WTC11 (cell line): Measurements from ENCODE around the gene NRG3. TPM values are rescaled to one million over a fixed set of nuclear protein-coding genes. Genes with fewer than 3 reads are reported as not detected.

Experiments
- ATAC-seq: fragments of 200-7000 bp; cut with Tn5 transposase; 2 replicates; pipeline ENCODE4 v1.10.0; 2021; ENCODE audit warnings: mild to moderate bottlenecking, moderate library complexity
- CTCF ChIA-PET: fragments of 300-600 bp; sonication (Branson Sonifier 250); formaldehyde crosslinking; loops from one replicate; lab custom pipeline; 2021; ENCODE audit warnings: antibody characterized with exemption; lab: Charles Lee
- POLR2A ChIA-PET: fragments of 350-600 bp; sonication (Branson Sonifier 250); formaldehyde crosslinking; loops from one replicate; lab custom pipeline; 2021; ENCODE audit warnings: antibody characterized with exemption; lab: Charles Lee
- DNase-seq: peaks from one replicate; pipeline ENCODE4 v3.0.0; 2021; ENCODE audit warnings: low spot score
- H3K27ac Mint-ChIP-seq: 2 replicates; pipeline ENCODE4 v1.8.0; 2021; ENCODE audit warnings: mixed read lengths
- H3K27me3 Mint-ChIP-seq: 2 replicates; pipeline ENCODE4 v1.8.0; 2021; ENCODE audit warnings: low read depth, mild to moderate bottlenecking, moderate library complexity, mixed read lengths
- H3K36me3 Mint-ChIP-seq: 2 replicates; pipeline ENCODE4 v1.8.0; 2021; ENCODE audit warnings: mixed read lengths
- H3K4me1 Mint-ChIP-seq: 2 replicates; pipeline ENCODE4 v1.8.0; 2022; ENCODE audit warnings: mixed read lengths
- H3K4me3 Mint-ChIP-seq: 2 replicates; pipeline ENCODE4 v1.8.0; 2021; ENCODE audit warnings: mild to moderate bottlenecking, moderate library complexity, mixed read lengths
- H3K9me3 Mint-ChIP-seq: 2 replicates; pipeline ENCODE4 v1.8.0; 2021; ENCODE audit warnings: mixed read lengths
- ATF1 ChIP-seq: sonication (generic); formaldehyde crosslinking; IDR thresholded peaks from 2 replicates; pipeline ENCODE4 v1.8.1; 2023; ENCODE audit warnings: mild to moderate bottlenecking, moderate library complexity, missing genetic modification reagents
- ATF6 ChIP-seq: sonication (generic); formaldehyde crosslinking; IDR thresholded peaks from 2 replicates; pipeline ENCODE4 v1.8.1; 2023; ENCODE audit warnings: mild to moderate bottlenecking, missing genetic modification reagents
- E2F4 ChIP-seq: sonication (generic); formaldehyde crosslinking; IDR thresholded peaks from 2 replicates; pipeline ENCODE4 v1.8.1; 2022; ENCODE audit warnings: low read depth, mild to moderate bottlenecking, moderate library complexity, missing genetic modification reagents, borderline replicate concordance
- ERG ChIP-seq: fragments of 250-450 bp; sonication (Bioruptor Pico); IDR thresholded peaks from 2 replicates; pipeline ENCODE4 v1.8.0; 2021; ENCODE audit warnings: mild to moderate bottlenecking
- FOXJ3 ChIP-seq: sonication (generic); formaldehyde crosslinking; IDR thresholded peaks from 2 replicates; pipeline ENCODE4 v1.9.0; 2021; ENCODE audit warnings: missing genetic modification reagents, mild to moderate bottlenecking, borderline replicate concordance
- FOXP4 ChIP-seq: sonication (generic); formaldehyde crosslinking; IDR thresholded peaks from 2 replicates; pipeline ENCODE4 v1.8.0; 2022; ENCODE audit warnings: mild to moderate bottlenecking, missing genetic modification reagents
- GABPB1 ChIP-seq: sonication (generic); formaldehyde crosslinking; IDR thresholded peaks from 2 replicates; pipeline ENCODE4 v1.8.1; 2023; ENCODE audit warnings: mild to moderate bottlenecking, missing genetic modification reagents
- KAT7 ChIP-seq: sonication (generic); formaldehyde crosslinking; IDR thresholded peaks from 2 replicates; pipeline ENCODE4 v1.8.1; 2023; ENCODE audit warnings: missing genetic modification reagents, mild to moderate bottlenecking, borderline replicate concordance
- MYBL2 ChIP-seq: sonication (generic); formaldehyde crosslinking; IDR thresholded peaks from 2 replicates; pipeline ENCODE4 v1.8.1; 2023; ENCODE audit warnings: mild to moderate bottlenecking, moderate library complexity, missing genetic modification reagents
- OVOL2 ChIP-seq: fragments of 250-450 bp; sonication (Bioruptor Pico); IDR thresholded peaks from 2 replicates; pipeline ENCODE4 v1.9.0; 2021; ENCODE audit warnings: mild to moderate bottlenecking, borderline replicate concordance
- SMAD4 ChIP-seq: sonication (generic); formaldehyde crosslinking; IDR thresholded peaks from 2 replicates; pipeline ENCODE4 v1.8.0; 2022; ENCODE audit warnings: mild to moderate bottlenecking, missing genetic modification reagents
- TEAD4 ChIP-seq: sonication (generic); formaldehyde crosslinking; IDR thresholded peaks from 2 replicates; pipeline ENCODE4 v1.8.0; 2022; ENCODE audit warnings: mild to moderate bottlenecking, missing genetic modification reagents
- ZNF416 ChIP-seq: fragments of 250-450 bp; sonication (Bioruptor Pico); IDR thresholded peaks from 2 replicates; pipeline ENCODE4 v1.9.0; 2021; ENCODE audit warnings: mild to moderate bottlenecking, inconsistent platforms
- total RNA-seq: library from RNA; stranded (reverse); gene quantifications from 3 replicates; pipeline ENCODE4 v1.2.3, GENCODE V29; 2021
- TF ChIP-seq, protein P1 (sequence below): sonication (generic); formaldehyde crosslinking; IDR thresholded peaks from 2 replicates; pipeline ENCODE4 v1.8.0; 2022; ENCODE audit warnings: mild to moderate bottlenecking, missing genetic modification reagents
- TF ChIP-seq, protein P2 (sequence below): fragments of 250-450 bp; sonication (Bioruptor Pico); IDR thresholded peaks from 2 replicates; pipeline ENCODE4 v1.9.0; 2021; ENCODE audit warnings: mild to moderate bottlenecking
- TF ChIP-seq, protein P3 (sequence below): sonication (generic); formaldehyde crosslinking; IDR thresholded peaks from 2 replicates; pipeline ENCODE4 v1.8.1; 2022; ENCODE audit warnings: mild to moderate bottlenecking, missing genetic modification reagents, moderate library complexity, borderline replicate concordance
- TF ChIP-seq, protein P4 (sequence below): sonication (generic); formaldehyde crosslinking; IDR thresholded peaks from 2 replicates; pipeline ENCODE4 v1.8.1; 2023; ENCODE audit warnings: mild to moderate bottlenecking, missing genetic modification reagents, moderate library complexity
- TF ChIP-seq, protein P5 (sequence below): sonication (generic); formaldehyde crosslinking; IDR thresholded peaks from 2 replicates; pipeline ENCODE4 v1.8.0; 2023; ENCODE audit warnings: mild to moderate bottlenecking, missing genetic modification reagents

NRG3 gene
- total RNA-seq, 1 experiment from 2014 or later = 7.0 TPM

DNA sequence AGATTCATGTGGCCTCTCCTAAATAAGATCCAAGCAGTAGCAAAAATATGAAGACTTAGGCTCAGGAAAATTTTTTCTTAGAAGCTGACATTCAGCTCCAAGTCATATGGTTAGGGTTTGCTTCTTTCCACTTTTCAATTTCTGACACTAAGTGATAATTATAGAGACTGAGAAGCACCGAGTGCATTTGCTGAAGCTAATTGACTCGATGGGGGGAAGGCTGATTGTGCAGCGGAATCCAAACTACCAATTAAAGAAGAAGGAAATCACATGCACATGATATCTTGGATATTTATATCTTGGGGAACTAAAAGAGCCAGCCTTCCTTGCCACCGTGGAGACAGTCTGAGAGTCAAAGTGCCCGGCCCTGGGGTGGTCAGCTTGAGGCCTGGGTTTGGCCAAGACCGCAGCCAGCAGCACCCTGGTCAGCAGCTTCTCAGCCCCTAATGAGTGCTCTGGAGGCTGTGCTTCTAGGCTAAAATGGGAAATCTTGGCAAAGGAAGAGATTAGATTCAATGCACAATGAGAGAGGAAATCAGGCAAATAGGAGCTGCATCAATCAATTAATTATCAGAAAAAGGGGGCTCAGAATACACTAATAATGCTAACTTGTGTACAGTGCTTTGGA, 589.3 kb downstream of the NRG3 start:
- H3K4me1 Mint-ChIP-seq = peaks cover 21% of the 10 kb centered on the region
- H3K36me3 Mint-ChIP-seq = no peaks in the 10 kb centered on the region
- no peak overlapping the region for H3K4me3 Mint-ChIP-seq
- TF ChIP-seq E2F4 (CRISPR knock-in tag) (no peak), ATF6 (CRISPR knock-in tag) (no peak), ZNF416 (CRISPR knock-in tag) (no peak), ERG (no peak)
- CTCF ChIA-PET = no interaction called here
- ATAC-seq (no peak), DNase-seq (no peak)
- no peaks in the 10 kb centered on the region; the same call in 1 of the 2 replicates for H3K27me3 Mint-ChIP-seq
- POLR2A ChIA-PET = no interaction called here
- H3K27ac Mint-ChIP-seq = no peak overlapping the region
- peaks cover 7% of the 10 kb centered on the region for H3K9me3 Mint-ChIP-seq

DNA sequence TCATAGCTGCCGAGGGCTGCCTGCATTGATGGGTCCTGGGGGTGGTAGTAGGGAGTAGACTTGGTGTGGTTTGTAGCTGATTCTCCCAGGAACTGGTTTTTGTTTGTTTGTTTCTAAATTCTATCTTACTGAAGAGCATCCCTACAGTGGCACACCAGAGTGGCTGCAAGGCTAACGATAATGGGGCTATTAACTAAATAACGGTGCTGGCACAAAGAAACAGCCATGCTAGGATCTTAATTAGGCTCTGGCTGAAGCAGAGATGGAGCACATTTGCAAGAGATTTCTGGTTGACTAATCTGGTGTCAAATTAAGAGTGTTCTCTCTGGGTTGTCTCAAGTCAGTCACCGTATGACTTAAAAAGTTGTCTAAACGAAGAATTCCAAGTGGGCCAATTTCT, 590.0 kb downstream of the NRG3 start:
- H3K4me1 Mint-ChIP-seq = peaks cover 23% of the 10 kb centered on the region
- H3K4me3 Mint-ChIP-seq = no peak overlapping the region
- ChIA-PET POLR2A (no interaction called here), CTCF (no interaction called here)
- DNase-seq (no peak), ATAC-seq (no peak)
- TF ChIP-seq FOXP4 (CRISPR knock-in tag) (no peak), ATF1 (CRISPR knock-in tag) (no peak), TEAD4 (CRISPR knock-in tag) (no peak), KAT7 (no peak), OVOL2 (no peak)
- TF ChIP-seq, protein P1, sequence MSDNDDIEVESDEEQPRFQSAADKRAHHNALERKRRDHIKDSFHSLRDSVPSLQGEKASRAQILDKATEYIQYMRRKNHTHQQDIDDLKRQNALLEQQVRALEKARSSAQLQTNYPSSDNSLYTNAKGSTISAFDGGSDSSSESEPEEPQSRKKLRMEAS (CRISPR knock-in tag) = no peak
- no peak overlapping the region for H3K27ac Mint-ChIP-seq
- H3K9me3 Mint-ChIP-seq = peaks cover 7% of the 10 kb centered on the region
- no peaks in the 10 kb centered on the region for H3K36me3 Mint-ChIP-seq
- H3K27me3 Mint-ChIP-seq = no peaks in the 10 kb centered on the region; the same call in 1 of the 2 replicates

DNA sequence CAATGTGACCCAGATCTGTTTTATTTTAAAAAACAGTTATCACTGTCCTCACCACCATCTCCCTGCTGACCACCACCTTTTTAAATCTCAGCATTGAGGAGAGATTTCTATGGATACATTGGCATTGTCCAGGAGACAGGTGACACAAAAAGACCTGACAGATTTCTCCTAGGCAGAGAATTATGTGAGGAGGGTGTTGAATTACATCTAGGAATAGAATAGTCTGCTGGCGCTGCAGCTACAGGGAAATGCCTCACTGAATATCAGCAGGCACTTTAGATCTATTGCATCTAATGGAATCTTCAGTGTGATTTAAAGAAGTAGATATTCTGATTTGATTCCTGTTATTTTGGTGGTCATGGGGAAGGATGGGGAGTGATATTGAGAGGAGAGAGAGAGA, 593.5 kb downstream of the NRG3 start:
- DNase-seq (no peak), ATAC-seq (no peak)
- Mint-ChIP-seq H3K27me3 (no peaks in the 10 kb centered on the region), H3K9me3 (no peaks in the 10 kb centered on the region), H3K4me3 (no peak overlapping the region), H3K4me1 (peaks cover 23% of the 10 kb centered on the region), H3K36me3 (no peaks in the 10 kb centered on the region), H3K27ac (no peak overlapping the region; the same call in 1 of the 2 replicates)
- ChIA-PET POLR2A (no interaction called here), CTCF (interaction anchor here (0.6 kb wide), 1 partner anchor 318 kb away, joined by 3 read pairs; no protein-coding TSS in a partner anchor)
- TF ChIP-seq GABPB1 (CRISPR knock-in tag) (no peak), FOXJ3 (CRISPR knock-in tag) (no peak), SMAD4 (CRISPR knock-in tag) (no peak), MYBL2 (no peak), KAT7 (no peak)
- TF ChIP-seq, protein P2, sequence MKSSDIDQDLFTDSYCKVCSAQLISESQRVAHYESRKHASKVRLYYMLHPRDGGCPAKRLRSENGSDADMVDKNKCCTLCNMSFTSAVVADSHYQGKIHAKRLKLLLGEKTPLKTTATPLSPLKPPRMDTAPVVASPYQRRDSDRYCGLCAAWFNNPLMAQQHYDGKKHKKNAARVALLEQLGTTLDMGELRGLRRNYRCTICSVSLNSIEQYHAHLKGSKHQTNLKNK (CRISPR knock-in tag) = no peak
- TF ChIP-seq, protein P3, sequence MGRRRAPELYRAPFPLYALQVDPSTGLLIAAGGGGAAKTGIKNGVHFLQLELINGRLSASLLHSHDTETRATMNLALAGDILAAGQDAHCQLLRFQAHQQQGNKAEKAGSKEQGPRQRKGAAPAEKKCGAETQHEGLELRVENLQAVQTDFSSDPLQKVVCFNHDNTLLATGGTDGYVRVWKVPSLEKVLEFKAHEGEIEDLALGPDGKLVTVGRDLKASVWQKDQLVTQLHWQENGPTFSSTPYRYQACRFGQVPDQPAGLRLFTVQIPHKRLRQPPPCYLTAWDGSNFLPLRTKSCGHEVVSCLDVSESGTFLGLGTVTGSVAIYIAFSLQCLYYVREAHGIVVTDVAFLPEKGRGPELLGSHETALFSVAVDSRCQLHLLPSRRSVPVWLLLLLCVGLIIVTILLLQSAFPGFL (CRISPR knock-in tag) = no peak
- TF ChIP-seq, protein P4, sequence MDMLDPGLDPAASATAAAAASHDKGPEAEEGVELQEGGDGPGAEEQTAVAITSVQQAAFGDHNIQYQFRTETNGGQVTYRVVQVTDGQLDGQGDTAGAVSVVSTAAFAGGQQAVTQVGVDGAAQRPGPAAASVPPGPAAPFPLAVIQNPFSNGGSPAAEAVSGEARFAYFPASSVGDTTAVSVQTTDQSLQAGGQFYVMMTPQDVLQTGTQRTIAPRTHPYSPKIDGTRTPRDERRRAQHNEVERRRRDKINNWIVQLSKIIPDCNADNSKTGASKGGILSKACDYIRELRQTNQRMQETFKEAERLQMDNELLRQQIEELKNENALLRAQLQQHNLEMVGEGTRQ (CRISPR knock-in tag) = no peak
- TF ChIP-seq, protein P5, sequence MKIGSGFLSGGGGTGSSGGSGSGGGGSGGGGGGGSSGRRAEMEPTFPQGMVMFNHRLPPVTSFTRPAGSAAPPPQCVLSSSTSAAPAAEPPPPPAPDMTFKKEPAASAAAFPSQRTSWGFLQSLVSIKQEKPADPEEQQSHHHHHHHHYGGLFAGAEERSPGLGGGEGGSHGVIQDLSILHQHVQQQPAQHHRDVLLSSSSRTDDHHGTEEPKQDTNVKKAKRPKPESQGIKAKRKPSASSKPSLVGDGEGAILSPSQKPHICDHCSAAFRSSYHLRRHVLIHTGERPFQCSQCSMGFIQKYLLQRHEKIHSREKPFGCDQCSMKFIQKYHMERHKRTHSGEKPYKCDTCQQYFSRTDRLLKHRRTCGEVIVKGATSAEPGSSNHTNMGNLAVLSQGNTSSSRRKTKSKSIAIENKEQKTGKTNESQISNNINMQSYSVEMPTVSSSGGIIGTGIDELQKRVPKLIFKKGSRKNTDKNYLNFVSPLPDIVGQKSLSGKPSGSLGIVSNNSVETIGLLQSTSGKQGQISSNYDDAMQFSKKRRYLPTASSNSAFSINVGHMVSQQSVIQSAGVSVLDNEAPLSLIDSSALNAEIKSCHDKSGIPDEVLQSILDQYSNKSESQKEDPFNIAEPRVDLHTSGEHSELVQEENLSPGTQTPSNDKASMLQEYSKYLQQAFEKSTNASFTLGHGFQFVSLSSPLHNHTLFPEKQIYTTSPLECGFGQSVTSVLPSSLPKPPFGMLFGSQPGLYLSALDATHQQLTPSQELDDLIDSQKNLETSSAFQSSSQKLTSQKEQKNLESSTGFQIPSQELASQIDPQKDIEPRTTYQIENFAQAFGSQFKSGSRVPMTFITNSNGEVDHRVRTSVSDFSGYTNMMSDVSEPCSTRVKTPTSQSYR = no peak
